Activated CD4-positive, alpha-beta memory T cell treated with anti-CD3 and anti-CD28 coated beads for 36 hours (primary cell): ENCODE results near the gene WIPF3. TPM values are rescaled to one million over a fixed set of nuclear protein-coding genes. Genes with fewer than 3 reads are reported as not detected.

Experiments used
- CTCF ChIA-PET: fragments of 350-600 bp; sonication (Branson Sonifier 250); formaldehyde crosslinking; loops from one replicate; lab custom pipeline; 2021; ENCODE audit warnings: antibody characterized with exemption, inconsistent platforms; lab: Charles Lee
- POLR2A ChIA-PET: fragments of 350-600 bp; sonication (Branson Sonifier 250); formaldehyde crosslinking; loops from one replicate; lab custom pipeline; 2021; ENCODE audit warnings: antibody characterized with exemption; lab: Charles Lee
- DNase-seq: peaks from one replicate; pipeline ENCODE4 v3.0.0-alpha.2; 2020
- H3K27ac Mint-ChIP-seq: one replicate; pipeline ENCODE4 v1.8.0; 2021; ENCODE audit warnings: mixed read lengths
- H3K27me3 Mint-ChIP-seq: one replicate; pipeline ENCODE4 v1.8.0; 2021; ENCODE audit warnings: mixed read lengths
- H3K36me3 Mint-ChIP-seq: one replicate; pipeline ENCODE4 v1.8.0; 2021; ENCODE audit warnings: mixed read lengths
- H3K4me1 Mint-ChIP-seq: one replicate; pipeline ENCODE4 v1.8.0; 2021; ENCODE audit warnings: low read depth, mixed read lengths
- H3K4me3 Mint-ChIP-seq: one replicate; pipeline ENCODE4 v1.8.0; 2021; ENCODE audit warnings: mild to moderate bottlenecking, mixed read lengths
- H3K9me3 Mint-ChIP-seq: one replicate; pipeline ENCODE4 v1.8.0; 2021; ENCODE audit warnings: mixed read lengths
- intact Hi-C: fragments of 100-400 bp; cut with micrococcal nuclease; formaldehyde crosslinking; loops from one replicate; pipeline ENCODE4 v1.15.1; 2023
- total RNA-seq, 2 experiments: library from RNA; stranded (reverse); gene quantifications; one replicate each; pipeline ENCODE4 v1.2.3, GENCODE V29; 2021

WIPF3 gene
- total RNA-seq, 2 experiments from 2014 or later, result not detected

- H3K27me3 Mint-ChIP-seq, result peaks cover 15% of the 10 kb centered on the region
- DNase-seq, result no peak
- H3K9me3 Mint-ChIP-seq, result no peaks in the 10 kb centered on the region
- H3K36me3 Mint-ChIP-seq, result no peaks in the 10 kb centered on the region
- CTCF ChIA-PET, result no interaction called here
- POLR2A ChIA-PET, result no interaction called here
- intact Hi-C loops, result no loop called here
- no peak overlapping the region for H3K4me3 Mint-ChIP-seq
- no peak overlapping the region for H3K27ac Mint-ChIP-seq
- no peaks in the 10 kb centered on the region for H3K4me1 Mint-ChIP-seq
Measured at GRCh38 chr7:29797112-29797944, 9.0 kb upstream of the WIPF3 start.

- Mint-ChIP-seq H3K9me3 (no peaks in the 10 kb centered on the region), H3K27ac (no peak overlapping the region), H3K4me1 (no peaks in the 10 kb centered on the region), H3K36me3 (no peaks in the 10 kb centered on the region), H3K4me3 (no peak overlapping the region), H3K27me3 (peaks cover 20% of the 10 kb centered on the region)
- intact Hi-C loops, result no loop called here
- POLR2A ChIA-PET, result no interaction called here
- no peak for DNase-seq
- CTCF ChIA-PET, result no interaction called here
Measured at GRCh38 chr7:29798422-29798821, 7.9 kb upstream of the WIPF3 start.

DNA sequence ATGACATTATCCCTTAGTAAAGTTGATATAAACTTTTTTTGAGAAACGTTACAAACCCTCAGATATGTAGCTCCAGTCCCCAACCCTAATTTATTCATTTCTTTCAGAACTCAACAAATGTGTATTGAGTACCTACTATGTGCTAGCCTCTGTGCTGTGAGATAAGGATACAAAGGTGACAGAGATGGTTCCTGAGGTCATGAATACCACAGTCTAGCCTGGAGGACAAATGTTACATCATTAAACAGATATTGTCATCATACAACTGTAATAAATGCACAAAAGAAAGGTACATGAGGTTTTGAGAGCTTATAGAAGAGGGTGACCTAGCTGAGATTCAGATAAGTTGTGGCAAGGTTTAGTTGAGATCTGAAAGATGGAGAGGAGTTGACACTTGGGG, 4.4 kb upstream of the WIPF3 start:
- Mint-ChIP-seq H3K27ac (no peak overlapping the region), H3K9me3 (no peaks in the 10 kb centered on the region), H3K27me3 (peaks cover 41% of the 10 kb centered on the region), H3K36me3 (no peaks in the 10 kb centered on the region), H3K4me3 (no peak overlapping the region), H3K4me1 (no peaks in the 10 kb centered on the region)
- ChIA-PET CTCF (no interaction called here), POLR2A (no interaction called here)
- no peak for DNase-seq
- intact Hi-C loops, result no loop called here

DNA sequence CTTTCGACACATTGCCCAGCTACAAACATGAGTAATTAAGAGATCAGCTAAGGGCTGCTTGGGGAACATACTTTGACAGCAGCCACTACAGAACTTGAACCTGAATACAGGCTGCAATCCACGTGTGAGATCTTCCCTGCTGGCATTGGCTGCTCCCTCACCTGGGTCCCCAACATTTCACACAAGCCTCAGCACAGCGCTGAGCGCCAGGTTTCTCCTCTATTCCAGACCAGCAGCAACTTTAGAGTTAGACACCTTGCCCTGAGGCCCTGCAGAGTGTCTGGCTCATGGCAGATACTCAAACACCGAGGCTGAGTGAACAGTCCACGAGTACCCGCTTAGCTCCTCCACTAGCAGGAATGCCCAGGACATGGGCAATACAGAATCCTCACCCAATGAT, 1.3 kb upstream of the WIPF3 start:
- Mint-ChIP-seq H3K4me3 (no peak overlapping the region), H3K9me3 (no peaks in the 10 kb centered on the region), H3K4me1 (peaks cover 5% of the 10 kb centered on the region), H3K27ac (no peak overlapping the region), H3K27me3 (peaks cover 66% of the 10 kb centered on the region), H3K36me3 (no peaks in the 10 kb centered on the region)
- ChIA-PET CTCF (no interaction called here), POLR2A (no interaction called here)
- DNase-seq, result no peak
- intact Hi-C loops, result no loop called here

DNA sequence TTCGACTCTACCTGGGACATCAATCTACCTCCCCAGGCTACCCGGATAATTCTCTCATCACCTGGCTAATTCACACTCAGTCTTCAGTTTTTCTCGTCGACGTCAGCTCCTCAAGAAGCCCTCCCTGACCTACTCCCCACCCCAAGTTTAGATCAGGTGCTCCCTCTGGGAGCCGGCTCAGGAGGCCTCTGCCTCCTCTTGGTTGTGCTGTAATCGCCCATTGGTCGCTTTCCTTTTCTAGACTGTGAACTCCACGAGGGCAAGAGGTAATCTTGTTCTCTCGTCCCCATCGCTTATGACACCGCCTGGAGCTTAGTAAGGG, 461 bp upstream of the WIPF3 start:
- Mint-ChIP-seq H3K4me3 (no peak overlapping the region), H3K9me3 (no peaks in the 10 kb centered on the region), H3K27ac (no peak overlapping the region), H3K27me3 (peaks cover 67% of the 10 kb centered on the region), H3K36me3 (no peaks in the 10 kb centered on the region), H3K4me1 (peaks cover 5% of the 10 kb centered on the region)
- CTCF ChIA-PET, result interaction anchor here (1.3 kb wide), 1 partner anchor 116 kb away, joined by 4 read pairs; no protein-coding TSS in a partner anchor
- DNase-seq, result no peak
- POLR2A ChIA-PET, result no interaction called here
- intact Hi-C loops, result no loop called here

GRCh38 chr7:29806995-29807841, 910 bp downstream of the WIPF3 start:
- Mint-ChIP-seq H3K4me3 (no peak overlapping the region), H3K36me3 (no peaks in the 10 kb centered on the region), H3K27me3 (peaks cover 62% of the 10 kb centered on the region), H3K9me3 (no peaks in the 10 kb centered on the region), H3K4me1 (peaks cover 5% of the 10 kb centered on the region), H3K27ac (no peak overlapping the region)
- ChIA-PET CTCF (interaction anchor here (1.3 kb wide), 1 partner anchor 114 kb away, joined by 4 read pairs; no protein-coding TSS in a partner anchor), POLR2A (no interaction called here)
- intact Hi-C loops, result no loop called here
- no peak for DNase-seq

DNA sequence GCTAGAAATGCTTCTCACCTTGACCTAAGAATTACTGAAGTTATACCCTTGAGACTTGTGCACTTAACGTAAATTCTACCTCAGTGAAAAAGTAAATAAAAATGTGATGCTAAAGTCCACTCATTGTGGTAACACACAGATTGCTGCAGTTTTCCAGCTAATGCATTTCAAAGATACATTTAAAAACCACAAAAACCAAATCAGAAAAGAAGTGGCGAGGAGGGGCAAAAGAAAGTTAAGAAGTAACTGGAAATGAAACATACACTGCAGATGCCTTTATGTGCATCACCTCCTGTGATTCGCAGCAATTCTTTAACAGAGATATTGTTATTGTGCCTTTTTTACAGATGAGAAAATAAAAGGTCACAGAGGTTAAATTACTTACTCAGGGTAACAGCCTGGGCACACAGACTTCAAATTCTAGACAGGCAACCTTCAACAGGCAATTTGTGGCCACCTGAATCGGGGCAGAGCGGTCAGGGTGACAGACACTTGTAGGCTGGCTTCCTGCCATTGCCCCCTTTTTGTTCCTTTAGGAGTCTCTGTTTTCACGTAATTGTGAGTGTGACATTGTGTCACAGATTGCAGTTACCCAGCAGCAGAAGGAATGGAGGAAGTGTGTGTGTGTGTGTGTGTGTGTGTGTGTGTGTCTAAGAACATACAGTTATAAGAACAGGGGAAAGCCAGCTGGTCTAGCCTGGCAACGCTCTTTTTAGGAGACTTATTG, 1.9 kb downstream of the WIPF3 start:
- Mint-ChIP-seq H3K9me3 (no peaks in the 10 kb centered on the region), H3K27ac (no peak overlapping the region), H3K36me3 (no peaks in the 10 kb centered on the region), H3K4me1 (peaks cover 5% of the 10 kb centered on the region), H3K4me3 (no peak overlapping the region), H3K27me3 (peaks cover 55% of the 10 kb centered on the region)
- POLR2A ChIA-PET, result no interaction called here
- no peak for DNase-seq
- CTCF ChIA-PET, result no interaction called here
- intact Hi-C loops, result no loop called here

DNA sequence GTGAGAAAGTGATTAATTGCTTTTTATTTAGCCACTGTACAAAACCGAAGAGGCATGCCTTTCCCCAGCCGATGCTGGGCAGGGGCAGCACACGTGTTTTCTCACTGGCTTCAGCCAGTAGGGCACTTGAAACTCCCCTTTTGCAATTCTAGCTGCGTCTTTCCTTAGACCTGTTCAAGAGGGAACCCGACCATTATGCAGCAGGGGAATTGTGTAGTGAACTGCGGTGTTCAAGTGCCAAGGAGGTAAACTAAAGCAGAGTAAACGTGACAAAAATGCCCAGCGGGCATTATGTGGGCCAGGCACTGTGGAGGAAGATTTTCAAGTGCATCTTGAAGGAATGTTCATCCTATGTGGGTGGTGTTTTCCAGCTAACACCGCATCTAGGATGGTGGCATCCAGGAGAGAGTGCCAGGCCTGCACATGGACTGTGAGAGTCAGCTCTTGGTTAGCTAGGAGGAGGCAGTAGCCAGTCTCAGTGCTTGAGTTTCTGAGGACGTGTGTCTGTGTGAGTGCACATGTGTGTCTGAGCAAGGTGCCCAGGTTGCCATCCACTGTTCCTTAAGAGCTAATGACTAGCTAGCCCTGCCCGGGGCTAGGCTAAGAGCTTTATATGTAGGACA, 3.3 kb downstream of the WIPF3 start:
- H3K27me3 Mint-ChIP-seq, result peaks cover 53% of the 10 kb centered on the region
- H3K27ac Mint-ChIP-seq, result no peak overlapping the region
- ChIA-PET POLR2A (no interaction called here), CTCF (no interaction called here)
- peaks cover 5% of the 10 kb centered on the region for H3K4me1 Mint-ChIP-seq
- H3K4me3 Mint-ChIP-seq, result no peak overlapping the region
- no peaks in the 10 kb centered on the region for H3K36me3 Mint-ChIP-seq
- intact Hi-C loops, result no loop called here
- no peaks in the 10 kb centered on the region for H3K9me3 Mint-ChIP-seq
- no peak for DNase-seq

- Mint-ChIP-seq H3K27me3 (peaks cover 51% of the 10 kb centered on the region), H3K27ac (no peak overlapping the region), H3K4me1 (peaks cover 5% of the 10 kb centered on the region), H3K9me3 (no peaks in the 10 kb centered on the region), H3K4me3 (no peak overlapping the region), H3K36me3 (no peaks in the 10 kb centered on the region)
- ChIA-PET POLR2A (no interaction called here), CTCF (no interaction called here)
- intact Hi-C loops, result no loop called here
- no peak for DNase-seq
Measured at GRCh38 chr7:29810297-29810696, 4.0 kb downstream of the WIPF3 start.

- Mint-ChIP-seq H3K4me1 (peaks cover 5% of the 10 kb centered on the region), H3K36me3 (no peaks in the 10 kb centered on the region), H3K4me3 (no peak overlapping the region), H3K27ac (no peak overlapping the region), H3K9me3 (no peaks in the 10 kb centered on the region), H3K27me3 (peaks cover 44% of the 10 kb centered on the region)
- CTCF ChIA-PET, result no interaction called here
- intact Hi-C loops, result no loop called here
- POLR2A ChIA-PET, result no interaction called here
- DNase-seq, result no peak
Measured at GRCh38 chr7:29810813-29811482, 4.6 kb downstream of the WIPF3 start.

DNA sequence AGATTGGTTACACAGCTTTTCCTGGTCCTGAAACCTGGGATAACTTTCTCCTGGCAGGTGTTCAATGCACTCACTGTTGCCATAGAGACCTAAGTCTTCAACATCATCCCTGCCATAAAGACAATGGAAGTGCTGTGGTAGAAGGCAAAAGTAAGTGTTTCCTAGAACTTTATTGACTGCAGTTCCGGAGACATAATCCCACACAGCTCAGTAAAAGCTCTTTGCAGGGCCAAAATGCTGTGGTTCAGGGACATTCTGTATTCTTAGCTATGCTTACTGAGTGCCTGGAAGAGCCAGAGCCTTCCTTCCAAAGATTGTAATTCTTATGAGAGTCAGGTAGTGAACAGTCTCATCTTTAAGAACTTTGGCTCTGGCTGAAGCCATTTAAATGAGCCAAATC, 5.3 kb downstream of the WIPF3 start:
- CTCF ChIA-PET, result no interaction called here
- intact Hi-C loops, result no loop called here
- no peak overlapping the region for H3K4me3 Mint-ChIP-seq
- no peaks in the 10 kb centered on the region for H3K9me3 Mint-ChIP-seq
- peaks cover 5% of the 10 kb centered on the region for H3K4me1 Mint-ChIP-seq
- DNase-seq, result no peak
- no peaks in the 10 kb centered on the region for H3K36me3 Mint-ChIP-seq
- POLR2A ChIA-PET, result no interaction called here
- H3K27me3 Mint-ChIP-seq, result peaks cover 43% of the 10 kb centered on the region
- no peak overlapping the region for H3K27ac Mint-ChIP-seq
